ENCODE results near the gene TLE5. TPM values are rescaled to one million over a fixed set of nuclear protein-coding genes. Genes with fewer than 3 reads are reported as not detected.

The TLE5 gene
- total and polyA plus RNA-seq, 9 of the 15 experiments (the other 6 are each of a cell fraction or from before 2014, with no cell fraction given), result 2.0 to 347 (median 235) TPM

DNA sequence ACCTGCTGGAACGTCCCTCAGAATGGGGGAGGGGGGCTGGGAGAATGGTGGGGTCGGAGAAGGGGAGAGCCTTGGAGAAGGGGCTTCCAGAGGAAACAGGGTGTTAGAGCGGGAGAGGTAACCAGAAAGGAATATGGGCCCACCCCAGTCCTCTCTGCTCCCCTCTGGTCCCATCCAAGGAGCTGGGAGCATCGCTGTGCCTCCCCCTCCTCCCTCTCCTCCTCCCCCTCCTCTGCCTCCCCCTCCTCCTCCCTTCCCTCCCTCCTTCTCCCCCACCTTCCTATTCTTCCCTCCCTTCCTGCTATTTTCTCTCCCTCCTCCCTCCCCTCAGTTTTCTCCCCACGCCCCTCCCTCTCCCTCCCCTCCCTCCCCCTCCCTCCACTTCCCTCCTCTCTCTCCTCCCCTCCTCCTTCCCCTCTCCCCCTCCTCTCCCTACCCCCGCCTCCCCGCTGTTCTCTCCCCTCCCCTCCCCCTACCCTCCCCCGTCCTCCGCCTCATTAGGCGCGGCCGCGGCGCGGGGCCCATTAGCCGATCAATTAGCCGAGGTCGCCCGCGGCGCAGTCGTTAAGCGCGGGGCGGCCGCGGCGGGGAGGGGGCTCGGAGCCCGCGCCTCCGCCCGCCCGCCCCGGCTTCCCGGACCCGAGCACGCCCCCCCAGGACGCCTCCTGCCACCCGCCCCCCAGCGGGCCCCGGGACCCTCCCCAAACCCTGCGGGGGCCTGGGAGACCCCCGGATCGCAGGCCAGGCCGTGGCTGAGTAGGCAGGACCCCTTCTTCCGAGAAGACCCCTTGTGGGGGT lies 15.4 kb downstream of the TLE5 start (continued):
- TF ChIP-seq, protein P1, sequence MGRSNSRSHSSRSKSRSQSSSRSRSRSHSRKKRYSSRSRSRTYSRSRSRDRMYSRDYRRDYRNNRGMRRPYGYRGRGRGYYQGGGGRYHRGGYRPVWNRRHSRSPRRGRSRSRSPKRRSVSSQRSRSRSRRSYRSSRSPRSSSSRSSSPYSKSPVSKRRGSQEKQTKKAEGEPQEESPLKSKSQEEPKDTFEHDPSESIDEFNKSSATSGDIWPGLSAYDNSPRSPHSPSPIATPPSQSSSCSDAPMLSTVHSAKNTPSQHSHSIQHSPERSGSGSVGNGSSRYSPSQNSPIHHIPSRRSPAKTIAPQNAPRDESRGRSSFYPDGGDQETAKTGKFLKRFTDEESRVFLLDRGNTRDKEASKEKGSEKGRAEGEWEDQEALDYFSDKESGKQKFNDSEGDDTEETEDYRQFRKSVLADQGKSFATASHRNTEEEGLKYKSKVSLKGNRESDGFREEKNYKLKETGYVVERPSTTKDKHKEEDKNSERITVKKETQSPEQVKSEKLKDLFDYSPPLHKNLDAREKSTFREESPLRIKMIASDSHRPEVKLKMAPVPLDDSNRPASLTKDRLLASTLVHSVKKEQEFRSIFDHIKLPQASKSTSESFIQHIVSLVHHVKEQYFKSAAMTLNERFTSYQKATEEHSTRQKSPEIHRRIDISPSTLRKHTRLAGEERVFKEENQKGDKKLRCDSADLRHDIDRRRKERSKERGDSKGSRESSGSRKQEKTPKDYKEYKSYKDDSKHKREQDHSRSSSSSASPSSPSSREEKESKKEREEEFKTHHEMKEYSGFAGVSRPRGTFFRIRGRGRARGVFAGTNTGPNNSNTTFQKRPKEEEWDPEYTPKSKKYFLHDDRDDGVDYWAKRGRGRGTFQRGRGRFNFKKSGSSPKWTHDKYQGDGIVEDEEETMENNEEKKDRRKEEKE (IDR thresholded peaks at IDR 0.05; ENCODE audit: borderline replicate concordance in 1 of 2, control insufficient read depth in 1 of 2, low read depth in 2 of 2, low read length in 1 of 2), result no peak
- TF ChIP-seq ZNF263 (CRISPR knock-in tag; IDR thresholded peaks at IDR 0.05; ENCODE audit: borderline replicate concordance) (peak; percentile 97), ZNF384 (IDR thresholded peaks at IDR 0.05; ENCODE audit: low read depth, low read length) (no peak), MYNN (IDR thresholded peaks at IDR 0.05) (no peak), MYNN (CRISPR knock-in tag; IDR thresholded peaks at IDR 0.05) (no peak), HDAC8 (tag; IDR thresholded peaks at IDR 0.05) (no peak), RERE (CRISPR knock-in tag; IDR thresholded peaks at IDR 0.05; ENCODE audit: borderline replicate concordance) (no peak), MEIS2 (IDR thresholded peaks at IDR 0.05; ENCODE audit: partially characterized antibody) (no peak), USF2 (CRISPR knock-in tag; IDR thresholded peaks at IDR 0.05) (no peak), CTBP1 (IDR thresholded peaks at IDR 0.05; ENCODE audit: borderline replicate concordance) (no peak), ELK3 (CRISPR knock-in tag; IDR thresholded peaks at IDR 0.05) (no peak), ZNF212 (CRISPR knock-in tag; IDR thresholded peaks at IDR 0.05) (no peak), KLF1 (tag; IDR thresholded peaks at IDR 0.05) (no peak), EWSR1 (IDR thresholded peaks at IDR 0.05; ENCODE audit: borderline replicate concordance, low read depth, partially characterized antibody) (no peak)

Data from K562 (cell line).